GM23338 (cell line): ENCODE data around the gene TRDN. TPM values are rescaled to one million over a fixed set of nuclear protein-coding genes. Genes with fewer than 3 reads are reported as not detected.

Source experiments
- ATAC-seq: fragments of 200-7000 bp; cut with Tn5 transposase; 3 replicates; pipeline ENCODE4 v1.9.1; 2020
- DNase-seq: peaks from one replicate; pipeline ENCODE4 v3.0.0-alpha.2; 2015; ENCODE audit warnings: low spot score
- H2AFZ ChIP-seq: fragments of 200-600 bp; sonication (generic); 2 replicates; pipeline ENCODE4 v1.8.0; 2016; ENCODE audit warnings: antibody characterized with exemption, mild to moderate bottlenecking, moderate library complexity
- H3F3A ChIP-seq: fragments of 200-600 bp; sonication (generic); replicated peaks from 2 replicates; pipeline ENCODE4 v1.8.0; 2017; ENCODE audit warnings: antibody characterized with exemption, mixed run types, low read depth
- H3K27ac ChIP-seq: fragments of 200-600 bp; sonication (generic); 2 replicates; pipeline ENCODE4 v1.6.1; 2016; ENCODE audit warnings: low read depth
- H3K27me3 ChIP-seq: fragments of 200-600 bp; sonication (generic); 2 replicates; pipeline ENCODE4 v1.8.0; 2016; ENCODE audit warnings: mild to moderate bottlenecking, mixed run types, moderate library complexity; ENCODE audit not compliant: insufficient read depth
- H3K36me3 ChIP-seq: fragments of 200-600 bp; sonication (generic); 2 replicates; pipeline ENCODE4 v1.8.0; 2016; ENCODE audit warnings: mild to moderate bottlenecking; ENCODE audit not compliant: insufficient read depth
- H3K4me1 ChIP-seq: fragments of 200-600 bp; sonication (generic); 2 replicates; pipeline ENCODE4 v1.8.0; 2016; ENCODE audit warnings: mild to moderate bottlenecking, moderate library complexity; ENCODE audit not compliant: insufficient read depth
- H3K4me2 ChIP-seq: fragments of 200-600 bp; sonication (generic); 2 replicates; pipeline ENCODE4 v1.7.1; 2017; ENCODE audit warnings: mixed run types
- H3K4me3 ChIP-seq: fragments of 200-600 bp; sonication (generic); 2 replicates; pipeline ENCODE4 v1.6.1; 2016; ENCODE audit warnings: mixed run types
- H3K79me2 ChIP-seq: fragments of 200-600 bp; sonication (generic); replicated peaks from 2 replicates; pipeline ENCODE4 v1.8.0; 2017; ENCODE audit warnings: mild to moderate bottlenecking; ENCODE audit not compliant: insufficient read depth
- H3K9me2 ChIP-seq: fragments of 200-600 bp; sonication (generic); 2 replicates; pipeline ENCODE4 v1.8.0; 2017; ENCODE audit not compliant: insufficient read depth
- H4K20me1 ChIP-seq: fragments of 200-600 bp; sonication (generic); replicated peaks from 2 replicates; pipeline ENCODE4 v1.8.0; 2017; ENCODE audit warnings: mild to moderate bottlenecking; ENCODE audit not compliant: insufficient read depth
- H3K27ac Mint-ChIP-seq: 2 replicates; pipeline ENCODE4 v1.8.0; 2020; ENCODE audit warnings: inconsistent platforms, mild to moderate bottlenecking, moderate library complexity, mixed read lengths
- H3K27me3 Mint-ChIP-seq: 3 replicates; pipeline ENCODE4 v1.8.0; 2022; ENCODE audit warnings: low read depth, mild to moderate bottlenecking, moderate library complexity, mixed read lengths, inconsistent platforms; ENCODE audit not compliant: insufficient read depth, poor library complexity
- H3K36me3 Mint-ChIP-seq: 3 replicates; pipeline ENCODE4 v1.8.0; 2021; ENCODE audit warnings: low read depth, mild to moderate bottlenecking, inconsistent platforms, moderate library complexity, mixed read lengths
- H3K4me1 Mint-ChIP-seq: 3 replicates; pipeline ENCODE4 v1.8.0; 2020; ENCODE audit warnings: mild to moderate bottlenecking, inconsistent platforms, mixed read lengths
- H3K4me3 Mint-ChIP-seq: 3 replicates; pipeline ENCODE4 v1.8.0; 2021; ENCODE audit warnings: moderate library complexity, mild to moderate bottlenecking, inconsistent platforms, mixed read lengths
- H3K9me3 Mint-ChIP-seq: 3 replicates; pipeline ENCODE4 v1.8.0; 2020; ENCODE audit warnings: moderate library complexity, mild to moderate bottlenecking, inconsistent platforms, mixed read lengths
- CREB1 ChIP-seq: fragments of 250-450 bp; sonication (Bioruptor Pico); IDR thresholded peaks from 2 replicates; pipeline ENCODE4 v1.5.0; 2020; ENCODE audit warnings: low read depth, mild to moderate bottlenecking, moderate library complexity
- CTCF ChIP-seq, 2 experiments: fragments of 200-600 bp in 1 of 2; sonication (generic) in 1 of 2; conservative IDR thresholded peaks; 2 replicates each; pipeline versions ENCODE4 v1.5.1 to v1.6.1; 2016 to 2017; ENCODE audit warnings: antibody characterized with exemption in 2 of 2, low read depth in 2 of 2, mild to moderate bottlenecking in 2 of 2, moderate library complexity in 1 of 2
- ETS1 ChIP-seq: IDR thresholded peaks from 2 replicates; pipeline ENCODE4 v1.6.1; 2016; ENCODE audit warnings: antibody characterized with exemption
- EZH2 ChIP-seq: fragments of 200-600 bp; sonication (generic); IDR thresholded peaks from one replicate; pipeline ENCODE4 v1.8.0; 2017; ENCODE audit warnings: antibody characterized with exemption, mild to moderate bottlenecking, low read depth; ENCODE audit not compliant: unreplicated experiment
- EZH2phosphoT487 ChIP-seq: fragments of 200-600 bp; sonication (generic); IDR thresholded peaks from one replicate; pipeline ENCODE4 v1.8.1; 2018; ENCODE audit warnings: antibody characterized with exemption; ENCODE audit not compliant: unreplicated experiment
- JUNB ChIP-seq: IDR thresholded peaks from one replicate; pipeline ENCODE4 v1.6.1; 2016; ENCODE audit warnings: antibody characterized with exemption; ENCODE audit not compliant: unreplicated experiment
- NANOG ChIP-seq: IDR thresholded peaks from 2 replicates; pipeline ENCODE4 v1.6.1; 2016; ENCODE audit warnings: antibody characterized with exemption, borderline replicate concordance
- POLR2AphosphoS5 ChIP-seq: IDR thresholded peaks from 2 replicates; pipeline ENCODE4 v1.6.1; 2016; ENCODE audit warnings: antibody characterized with exemption, low read depth
- STAT1 ChIP-seq: IDR thresholded peaks from one replicate; pipeline ENCODE4 v1.6.1; 2016; ENCODE audit warnings: antibody characterized with exemption; ENCODE audit not compliant: unreplicated experiment
- ZNF114 ChIP-seq: fragments of 250-450 bp; sonication (Bioruptor Pico); IDR thresholded peaks from 2 replicates; pipeline ENCODE4 v1.5.0; 2020; ENCODE audit warnings: mild to moderate bottlenecking, moderate library complexity
- ZNF331 ChIP-seq: fragments of 250-450 bp; sonication (Bioruptor Pico); IDR thresholded peaks from 2 replicates; pipeline ENCODE4 v1.5.0; 2020; ENCODE audit warnings: low read depth, mild to moderate bottlenecking, moderate library complexity
- polyA plus RNA-seq: library from polyadenylated mRNA; unstranded; fragments of >200 nt; fragmentation: Nextera tagmentation; extraction: Ambion mirVana; gene quantifications from 2 replicates; pipeline ENCODE4 v1.2.1, GENCODE V29; 2016
- total RNA-seq: library from RNA; depleted of rRNA; stranded (reverse); fragments of >200 nt; shearing (Covaris generic); gene quantifications from 2 replicates; pipeline ENCODE4 v1.2.3, GENCODE V29; 2014
- TF ChIP-seq, protein P1 (sequence below): IDR thresholded peaks from one replicate; pipeline ENCODE4 v1.6.1; 2018; ENCODE audit warnings: antibody characterized with exemption; ENCODE audit not compliant: unreplicated experiment
- TF ChIP-seq, protein P2 (sequence below): fragments of 250-450 bp; sonication (Bioruptor Pico); IDR thresholded peaks from 2 replicates; pipeline ENCODE4 v1.5.0; 2020; ENCODE audit warnings: mild to moderate bottlenecking, moderate library complexity

The TRDN gene
- total and polyA plus RNA-seq, 2 experiments from 2014 or later = 35.5 to 137 TPM

DNA sequence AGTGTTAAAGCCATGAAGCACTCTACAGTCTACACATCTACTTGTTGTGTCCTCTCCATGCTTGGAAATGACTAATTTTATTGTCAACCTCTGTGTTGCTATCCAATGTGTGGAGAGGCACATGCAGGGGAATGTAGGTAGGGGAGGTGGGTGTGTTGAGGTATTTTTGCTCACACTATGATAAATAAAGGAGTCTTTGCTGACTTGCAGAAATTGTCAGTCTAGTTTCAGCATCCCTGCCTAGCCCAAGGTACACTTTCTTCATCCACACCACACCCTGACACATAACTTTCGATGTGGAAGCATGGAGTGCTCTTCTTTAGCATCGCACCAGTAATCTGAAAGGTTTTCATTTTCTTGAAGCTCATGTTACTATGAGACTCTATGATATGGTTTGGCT lies 264.0 kb downstream of the TRDN start:
- TF ChIP-seq, protein P1, sequence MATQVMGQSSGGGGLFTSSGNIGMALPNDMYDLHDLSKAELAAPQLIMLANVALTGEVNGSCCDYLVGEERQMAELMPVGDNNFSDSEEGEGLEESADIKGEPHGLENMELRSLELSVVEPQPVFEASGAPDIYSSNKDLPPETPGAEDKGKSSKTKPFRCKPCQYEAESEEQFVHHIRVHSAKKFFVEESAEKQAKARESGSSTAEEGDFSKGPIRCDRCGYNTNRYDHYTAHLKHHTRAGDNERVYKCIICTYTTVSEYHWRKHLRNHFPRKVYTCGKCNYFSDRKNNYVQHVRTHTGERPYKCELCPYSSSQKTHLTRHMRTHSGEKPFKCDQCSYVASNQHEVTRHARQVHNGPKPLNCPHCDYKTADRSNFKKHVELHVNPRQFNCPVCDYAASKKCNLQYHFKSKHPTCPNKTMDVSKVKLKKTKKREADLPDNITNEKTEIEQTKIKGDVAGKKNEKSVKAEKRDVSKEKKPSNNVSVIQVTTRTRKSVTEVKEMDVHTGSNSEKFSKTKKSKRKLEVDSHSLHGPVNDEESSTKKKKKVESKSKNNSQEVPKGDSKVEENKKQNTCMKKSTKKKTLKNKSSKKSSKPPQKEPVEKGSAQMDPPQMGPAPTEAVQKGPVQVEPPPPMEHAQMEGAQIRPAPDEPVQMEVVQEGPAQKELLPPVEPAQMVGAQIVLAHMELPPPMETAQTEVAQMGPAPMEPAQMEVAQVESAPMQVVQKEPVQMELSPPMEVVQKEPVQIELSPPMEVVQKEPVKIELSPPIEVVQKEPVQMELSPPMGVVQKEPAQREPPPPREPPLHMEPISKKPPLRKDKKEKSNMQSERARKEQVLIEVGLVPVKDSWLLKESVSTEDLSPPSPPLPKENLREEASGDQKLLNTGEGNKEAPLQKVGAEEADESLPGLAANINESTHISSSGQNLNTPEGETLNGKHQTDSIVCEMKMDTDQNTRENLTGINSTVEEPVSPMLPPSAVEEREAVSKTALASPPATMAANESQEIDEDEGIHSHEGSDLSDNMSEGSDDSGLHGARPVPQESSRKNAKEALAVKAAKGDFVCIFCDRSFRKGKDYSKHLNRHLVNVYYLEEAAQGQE = no peak
- no peak for TF ChIP-seq CREB1
- TF ChIP-seq, protein P2, sequence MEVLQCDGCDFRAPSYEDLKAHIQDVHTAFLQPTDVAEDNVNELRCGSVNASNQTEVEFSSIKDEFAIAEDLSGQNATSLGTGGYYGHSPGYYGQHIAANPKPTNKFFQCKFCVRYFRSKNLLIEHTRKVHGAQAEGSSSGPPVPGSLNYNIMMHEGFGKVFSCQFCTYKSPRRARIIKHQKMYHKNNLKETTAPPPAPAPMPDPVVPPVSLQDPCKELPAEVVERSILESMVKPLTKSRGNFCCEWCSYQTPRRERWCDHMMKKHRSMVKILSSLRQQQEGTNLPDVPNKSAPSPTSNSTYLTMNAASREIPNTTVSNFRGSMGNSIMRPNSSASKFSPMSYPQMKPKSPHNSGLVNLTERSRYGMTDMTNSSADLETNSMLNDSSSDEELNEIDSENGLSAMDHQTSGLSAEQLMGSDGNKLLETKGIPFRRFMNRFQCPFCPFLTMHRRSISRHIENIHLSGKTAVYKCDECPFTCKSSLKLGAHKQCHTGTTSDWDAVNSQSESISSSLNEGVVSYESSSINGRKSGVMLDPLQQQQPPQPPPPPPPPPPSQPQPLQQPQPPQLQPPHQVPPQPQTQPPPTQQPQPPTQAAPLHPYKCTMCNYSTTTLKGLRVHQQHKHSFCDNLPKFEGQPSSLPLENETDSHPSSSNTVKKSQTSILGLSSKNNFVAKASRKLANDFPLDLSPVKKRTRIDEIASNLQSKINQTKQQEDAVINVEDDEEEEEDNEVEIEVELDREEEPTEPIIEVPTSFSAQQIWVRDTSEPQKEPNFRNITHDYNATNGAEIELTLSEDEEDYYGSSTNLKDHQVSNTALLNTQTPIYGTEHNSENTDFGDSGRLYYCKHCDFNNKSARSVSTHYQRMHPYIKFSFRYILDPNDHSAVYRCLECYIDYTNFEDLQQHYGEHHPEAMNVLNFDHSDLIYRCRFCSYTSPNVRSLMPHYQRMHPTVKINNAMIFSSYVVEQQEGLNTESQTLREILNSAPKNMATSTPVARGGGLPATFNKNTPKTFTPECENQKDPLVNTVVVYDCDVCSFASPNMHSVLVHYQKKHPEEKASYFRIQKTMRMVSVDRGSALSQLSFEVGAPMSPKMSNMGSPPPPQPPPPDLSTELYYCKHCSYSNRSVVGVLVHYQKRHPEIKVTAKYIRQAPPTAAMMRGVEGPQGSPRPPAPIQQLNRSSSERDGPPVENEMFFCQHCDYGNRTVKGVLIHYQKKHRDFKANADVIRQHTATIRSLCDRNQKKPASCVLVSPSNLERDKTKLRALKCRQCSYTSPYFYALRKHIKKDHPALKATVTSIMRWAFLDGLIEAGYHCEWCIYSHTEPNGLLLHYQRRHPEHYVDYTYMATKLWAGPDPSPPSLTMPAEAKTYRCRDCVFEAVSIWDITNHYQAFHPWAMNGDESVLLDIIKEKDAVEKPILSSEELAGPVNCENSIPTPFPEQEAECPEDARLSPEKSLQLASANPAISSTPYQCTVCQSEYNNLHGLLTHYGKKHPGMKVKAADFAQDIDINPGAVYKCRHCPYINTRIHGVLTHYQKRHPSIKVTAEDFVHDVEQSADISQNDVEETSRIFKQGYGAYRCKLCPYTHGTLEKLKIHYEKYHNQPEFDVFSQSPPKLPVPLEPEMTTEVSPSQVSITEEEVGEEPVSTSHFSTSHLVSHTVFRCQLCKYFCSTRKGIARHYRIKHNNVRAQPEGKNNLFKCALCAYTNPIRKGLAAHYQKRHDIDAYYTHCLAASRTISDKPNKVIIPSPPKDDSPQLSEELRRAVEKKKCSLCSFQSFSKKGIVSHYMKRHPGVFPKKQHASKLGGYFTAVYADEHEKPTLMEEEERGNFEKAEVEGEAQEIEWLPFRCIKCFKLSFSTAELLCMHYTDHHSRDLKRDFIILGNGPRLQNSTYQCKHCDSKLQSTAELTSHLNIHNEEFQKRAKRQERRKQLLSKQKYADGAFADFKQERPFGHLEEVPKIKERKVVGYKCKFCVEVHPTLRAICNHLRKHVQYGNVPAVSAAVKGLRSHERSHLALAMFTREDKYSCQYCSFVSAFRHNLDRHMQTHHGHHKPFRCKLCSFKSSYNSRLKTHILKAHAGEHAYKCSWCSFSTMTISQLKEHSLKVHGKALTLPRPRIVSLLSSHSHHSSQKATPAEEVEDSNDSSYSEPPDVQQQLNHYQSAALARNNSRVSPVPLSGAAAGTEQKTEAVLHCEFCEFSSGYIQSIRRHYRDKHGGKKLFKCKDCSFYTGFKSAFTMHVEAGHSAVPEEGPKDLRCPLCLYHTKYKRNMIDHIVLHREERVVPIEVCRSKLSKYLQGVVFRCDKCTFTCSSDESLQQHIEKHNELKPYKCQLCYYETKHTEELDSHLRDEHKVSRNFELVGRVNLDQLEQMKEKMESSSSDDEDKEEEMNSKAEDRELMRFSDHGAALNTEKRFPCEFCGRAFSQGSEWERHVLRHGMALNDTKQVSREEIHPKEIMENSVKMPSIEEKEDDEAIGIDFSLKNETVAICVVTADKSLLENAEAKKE (CRISPR knock-in tag) = no peak
- TF ChIP-seq NANOG = no peak
- no peak for TF ChIP-seq POLR2AphosphoS5
- no peak for TF ChIP-seq ZNF331 (CRISPR knock-in tag)
- no peak for TF ChIP-seq EZH2
- no peak for TF ChIP-seq EZH2phosphoT487
- no peak for TF ChIP-seq ETS1
- TF ChIP-seq STAT1 = no peak
- TF ChIP-seq ZNF114 = no peak
- TF ChIP-seq JUNB = no peak
- no peak for TF ChIP-seq CTCF (conservative IDR thresholded peaks at IDR 0.05; ENCODE audit: low read depth in 2 of 2)
- H2AFZ ChIP-seq = no peak overlapping the region
- Mint-ChIP-seq H3K4me1 (peaks cover 8% of the 10 kb centered on the region; the same call in 2 of the 3 replicates), H3K27me3 (no peaks in the 10 kb centered on the region), H3K27ac (no peak overlapping the region), H3K4me3 (no peak overlapping the region), H3K9me3 (peaks cover 6% of the 10 kb centered on the region; the same call in 2 of the 3 replicates), H3K36me3 (no peaks in the 10 kb centered on the region)
- no peak overlapping the region for H3K27ac ChIP-seq
- no peaks in the 10 kb centered on the region for H3K9me2 ChIP-seq
- no peaks in the 10 kb centered on the region for H3F3A ChIP-seq
- H3K27me3 ChIP-seq = no peaks in the 10 kb centered on the region
- no peak for ATAC-seq
- no peak overlapping the region for H3K4me3 ChIP-seq
- H3K4me1 ChIP-seq = peaks cover 7% of the 10 kb centered on the region
- no peaks in the 10 kb centered on the region for H3K36me3 ChIP-seq
- H3K4me2 ChIP-seq = no peak overlapping the region
- H4K20me1 ChIP-seq = no peaks in the 10 kb centered on the region
- no peak for DNase-seq
- no peaks in the 10 kb centered on the region for H3K79me2 ChIP-seq
